Stomach (tissue), 4 donors: ENCODE results near the gene KTN1.

Experiments
- EP300 ChIP-seq: sonication (generic); formaldehyde crosslinking; IDR thresholded peaks from one replicate; pipeline ENCODE4 v1.6.1; 2017; ENCODE audit warnings: antibody characterized with exemption
- POLR2A ChIP-seq, 4 donors: fragments of 450-650 bp; IDR thresholded peaks; one replicate each; pipeline ENCODE4 v1.6.1; 2016; ENCODE audit warnings: antibody characterized with exemption in 4 of 4, control low read depth in 2 of 4, mild to moderate bottlenecking in 1 of 4, moderate library complexity in 1 of 4
- POLR2AphosphoS5 ChIP-seq, 3 donors: sonication (generic); formaldehyde crosslinking; IDR thresholded peaks; one replicate each; pipeline ENCODE4 v1.6.1; 2016; ENCODE audit warnings: antibody characterized with exemption in 3 of 3
- TF ChIP-seq, protein P1 (sequence below), 7 experiments: fragments of 450-650 bp in 4 of 7; fragments of 200-600 bp in 3 of 7; sonication (generic) in 3 of 7; IDR thresholded peaks; one replicate each; pipeline ENCODE4 v1.5.1; 2016 to 2019; ENCODE audit warnings: antibody characterized with exemption in 7 of 7, control low read depth in 2 of 7, mild to moderate bottlenecking in 1 of 7

DNA sequence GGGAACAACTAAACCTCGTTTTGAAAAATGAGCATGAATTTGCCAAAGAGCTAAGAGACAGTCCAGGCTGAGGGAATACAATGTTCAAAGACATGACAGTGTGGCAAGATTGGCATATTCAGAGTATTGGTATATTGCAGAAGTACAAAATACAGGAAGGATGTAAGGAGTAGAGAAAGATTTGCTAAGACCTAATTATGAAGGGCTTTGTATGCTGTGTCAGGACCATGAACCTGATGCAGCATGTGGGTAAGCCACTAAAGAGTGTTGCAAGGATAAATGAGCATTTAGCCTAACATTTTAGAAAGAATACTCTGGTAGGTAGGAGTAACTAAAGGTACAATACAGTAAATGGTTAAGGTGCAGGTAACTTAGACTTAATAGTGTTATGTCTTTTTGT, 65.1 kb downstream of the KTN1 start:
- TF ChIP-seq, protein P1, sequence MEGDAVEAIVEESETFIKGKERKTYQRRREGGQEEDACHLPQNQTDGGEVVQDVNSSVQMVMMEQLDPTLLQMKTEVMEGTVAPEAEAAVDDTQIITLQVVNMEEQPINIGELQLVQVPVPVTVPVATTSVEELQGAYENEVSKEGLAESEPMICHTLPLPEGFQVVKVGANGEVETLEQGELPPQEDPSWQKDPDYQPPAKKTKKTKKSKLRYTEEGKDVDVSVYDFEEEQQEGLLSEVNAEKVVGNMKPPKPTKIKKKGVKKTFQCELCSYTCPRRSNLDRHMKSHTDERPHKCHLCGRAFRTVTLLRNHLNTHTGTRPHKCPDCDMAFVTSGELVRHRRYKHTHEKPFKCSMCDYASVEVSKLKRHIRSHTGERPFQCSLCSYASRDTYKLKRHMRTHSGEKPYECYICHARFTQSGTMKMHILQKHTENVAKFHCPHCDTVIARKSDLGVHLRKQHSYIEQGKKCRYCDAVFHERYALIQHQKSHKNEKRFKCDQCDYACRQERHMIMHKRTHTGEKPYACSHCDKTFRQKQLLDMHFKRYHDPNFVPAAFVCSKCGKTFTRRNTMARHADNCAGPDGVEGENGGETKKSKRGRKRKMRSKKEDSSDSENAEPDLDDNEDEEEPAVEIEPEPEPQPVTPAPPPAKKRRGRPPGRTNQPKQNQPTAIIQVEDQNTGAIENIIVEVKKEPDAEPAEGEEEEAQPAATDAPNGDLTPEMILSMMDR (IDR thresholded peaks at IDR 0.05) = no peak
- no peak for TF ChIP-seq EP300
- no peak for TF ChIP-seq POLR2A (IDR thresholded peaks at IDR 0.05)
- no peak for TF ChIP-seq POLR2AphosphoS5 (IDR thresholded peaks at IDR 0.05)
